Ishikawa (cell line): ENCODE data around the gene NEDD4L.

Experiments used
- CEBPB ChIP-seq: IDR thresholded peaks from 2 replicates; pipeline ENCODE4 v1.6.1; 2012
- CREB1 ChIP-seq: IDR thresholded peaks from 2 replicates; pipeline ENCODE4 v1.6.1; 2012; ENCODE audit warnings: low read depth
- EGR1 ChIP-seq: IDR thresholded peaks from 2 replicates; pipeline ENCODE4 v1.6.1; 2012
- EP300 ChIP-seq: IDR thresholded peaks from 2 replicates; pipeline ENCODE4 v1.6.1; 2012; ENCODE audit warnings: borderline replicate concordance
- FOXM1 ChIP-seq: IDR thresholded peaks from 2 replicates; pipeline ENCODE4 v1.6.1; 2012; ENCODE audit warnings: low read depth, borderline replicate concordance
- MAX ChIP-seq: IDR thresholded peaks from 2 replicates; pipeline ENCODE4 v1.6.1; 2012
- NFIC ChIP-seq: IDR thresholded peaks from 2 replicates; pipeline ENCODE4 v1.6.1; 2012
- RAD21 ChIP-seq: IDR thresholded peaks from 2 replicates; pipeline ENCODE4 v1.6.1; 2012; ENCODE audit warnings: low read depth
- REST ChIP-seq: IDR thresholded peaks from 2 replicates; pipeline ENCODE4 v1.6.1; 2012; ENCODE audit warnings: low read depth, mild to moderate bottlenecking
- TAF1 ChIP-seq: IDR thresholded peaks from 2 replicates; pipeline ENCODE4 v1.6.1; 2012; ENCODE audit warnings: low read depth, mild to moderate bottlenecking
- TCF12 ChIP-seq: IDR thresholded peaks from 2 replicates; pipeline ENCODE4 v1.6.1; 2012; ENCODE audit warnings: low read depth
- TEAD4 ChIP-seq: IDR thresholded peaks from 2 replicates; pipeline ENCODE4 v1.6.1; 2012
- USF1 ChIP-seq: IDR thresholded peaks from 2 replicates; pipeline ENCODE4 v1.6.1; 2012
- YY1 ChIP-seq: IDR thresholded peaks from 2 replicates; pipeline ENCODE4 v1.6.1; 2012; ENCODE audit warnings: low read depth
- ZBTB7A ChIP-seq: IDR thresholded peaks from 2 replicates; pipeline ENCODE4 v1.6.1; 2012; ENCODE audit warnings: low read depth

Gene NEDD4L

GRCh38 chr18:58313491-58314032, 269.5 kb downstream of the NEDD4L start:
- TF ChIP-seq YY1 (no peak), NFIC (peak; percentile 53; the same call in 1 of the 2 replicates)

GRCh38 chr18:58314284-58314683, 270.3 kb downstream of the NEDD4L start:
- TF ChIP-seq REST (no peak), EGR1 (no peak), TEAD4 (no peak), FOXM1 (no peak), EP300 (no peak), ZBTB7A (no peak), TCF12 (no peak), NFIC (no peak), RAD21 (no peak), TAF1 (no peak)

GRCh38 chr18:58315041-58315440, 271.0 kb downstream of the NEDD4L start:
- TF ChIP-seq TCF12, result no peak
- TF ChIP-seq RAD21, result no peak
- TF ChIP-seq FOXM1, result no peak
- no peak for TF ChIP-seq YY1
- no peak for TF ChIP-seq EGR1
- no peak for TF ChIP-seq EP300
- no peak for TF ChIP-seq CEBPB
- TF ChIP-seq NFIC, result no peak
- no peak for TF ChIP-seq TEAD4
- no peak for TF ChIP-seq ZBTB7A

GRCh38 chr18:58315739-58316215, 271.8 kb downstream of the NEDD4L start:
- TF ChIP-seq TAF1 (no peak), MAX (no peak), NFIC (no peak), YY1 (no peak), TEAD4 (no peak), FOXM1 (no peak), CREB1 (no peak), EP300 (no peak), CEBPB (no peak), USF1 (no peak), RAD21 (no peak), EGR1 (no peak), REST (no peak), TCF12 (no peak), ZBTB7A (no peak)

GRCh38 chr18:58316396-58317342, 272.6 kb downstream of the NEDD4L start:
- TF ChIP-seq REST (no peak), TCF12 (no peak), EP300 (no peak), CEBPB (no peak), TAF1 (no peak), FOXM1 (no peak), CREB1 (no peak), MAX (no peak), YY1 (no peak), ZBTB7A (no peak), NFIC (no peak), TEAD4 (no peak), USF1 (no peak), EGR1 (no peak), RAD21 (no peak)
